T-helper 2 cell treated with Interferon-gamma antibody and Interleukin-4, amounts not matched to agents 100 ng/mL and 5 ng/mL, for 36 hours (primary cell): ENCODE measurements around the gene RFC2. TPM values are rescaled to one million over a fixed set of nuclear protein-coding genes. Genes with fewer than 3 reads are reported as not detected.
"Not testable (repeated sequence)": the region's sequence is repeated elsewhere in the genome, so short reads cannot be mapped to it uniquely, and the experiment has no call there.

Experiments
- intact Hi-C: fragments of 100-400 bp; cut with micrococcal nuclease; formaldehyde crosslinking; loops from one replicate; pipeline ENCODE4 v1.15.1; 2023
- total RNA-seq: library from RNA; stranded (reverse); gene quantifications from 2 replicates; pipeline ENCODE4 v1.2.3, GENCODE V29; 2022

The RFC2 gene
- total RNA-seq, 1 donor from 2014 or later: 69.5 TPM

GRCh38 chr7:74252893-74253292 is 1.3 kb downstream of the RFC2 start:
- intact Hi-C loops: no loop called here

- intact Hi-C loops: not testable (repeated sequence)
Measured at GRCh38 chr7:74249058-74249457, 5.1 kb downstream of the RFC2 start.

GRCh38 chr7:74248156-74248555 is 6.0 kb downstream of the RFC2 start:
- intact Hi-C loops: no loop called here

GRCh38 chr7:74246497-74246896 is 7.7 kb downstream of the RFC2 start:
- intact Hi-C loops: no loop called here

GRCh38 chr7:74242122-74242443 is 12.1 kb downstream of the RFC2 start:
- intact Hi-C loops: no loop called here

- intact Hi-C loops: no loop called here
Measured at GRCh38 chr7:74240482-74240881, 13.7 kb downstream of the RFC2 start.

- intact Hi-C loops: no loop called here
Measured at GRCh38 chr7:74236284-74236683, 17.9 kb downstream of the RFC2 start.

- intact Hi-C loops: no loop called here
Measured at GRCh38 chr7:74235518-74236268, 18.5 kb downstream of the RFC2 start.

GRCh38 chr7:74233655-74234285 is 20.4 kb downstream of the RFC2 start:
- intact Hi-C loops: no loop called here

GRCh38 chr7:74231232-74231590 is 23.0 kb downstream of the RFC2 start:
- intact Hi-C loops: no loop called here

- intact Hi-C loops: no loop called here
Measured at GRCh38 chr7:74230446-74231231, 23.6 kb downstream of the RFC2 start.

- intact Hi-C loops: no loop called here
Measured at GRCh38 chr7:74228951-74229900, 25.0 kb downstream of the RFC2 start.

- intact Hi-C loops: no loop called here
Measured at GRCh38 chr7:74226633-74227032, 27.6 kb downstream of the RFC2 start.

GRCh38 chr7:74225400-74225799 is 28.8 kb downstream of the RFC2 start:
- intact Hi-C loops: no loop called here

- intact Hi-C loops: not testable (repeated sequence)
Measured at GRCh38 chr7:74224907-74225306, 29.3 kb downstream of the RFC2 start.

- intact Hi-C loops: no loop called here
Measured at GRCh38 chr7:74224511-74224832, 29.7 kb downstream of the RFC2 start.

- intact Hi-C loops: no loop called here
Measured at GRCh38 chr7:74223711-74224510, 30.3 kb downstream of the RFC2 start.

- intact Hi-C loops: no loop called here
Measured at GRCh38 chr7:74222851-74223710, 31.1 kb downstream of the RFC2 start.

GRCh38 chr7:74221713-74222112 is 32.5 kb downstream of the RFC2 start:
- intact Hi-C loops: no loop called here

GRCh38 chr7:74220229-74220628 is 34.0 kb downstream of the RFC2 start:
- intact Hi-C loops: no loop called here
